Trophoblast cell (in vitro differentiated cells and primary cell): ENCODE results near the gene HOXB7.

Experiments used
- DNase-seq, 2 donors: peaks; one replicate each; pipeline ENCODE4 v3.0.0-alpha.2; 2016
- H2AFZ ChIP-seq: 2 replicates; pipeline ENCODE4 v1.6.1; 2013; ENCODE audit warnings: low read length, moderate library complexity, mild to moderate bottlenecking; ENCODE audit not compliant: insufficient read depth, poor library complexity
- H2AK5ac ChIP-seq: 2 replicates; pipeline ENCODE4 v1.6.1; 2013; ENCODE audit warnings: mild to moderate bottlenecking, low read length
- H2BK120ac ChIP-seq: 2 replicates; pipeline ENCODE4 v1.6.1; 2013; ENCODE audit warnings: low read length, mild to moderate bottlenecking, moderate library complexity; ENCODE audit not compliant: insufficient read depth, poor library complexity
- H2BK12ac ChIP-seq: 2 replicates; pipeline ENCODE4 v1.6.1; 2013; ENCODE audit warnings: mild to moderate bottlenecking, low read length, moderate library complexity
- H2BK5ac ChIP-seq: 2 replicates; pipeline ENCODE4 v1.6.1; 2013; ENCODE audit warnings: low read length, low read depth, moderate library complexity, mild to moderate bottlenecking; ENCODE audit not compliant: poor library complexity
- H3K14ac ChIP-seq: 2 replicates; pipeline ENCODE4 v1.6.1; 2013; ENCODE audit warnings: mild to moderate bottlenecking, low read length
- H3K18ac ChIP-seq: 2 replicates; pipeline ENCODE4 v1.6.1; 2013; ENCODE audit warnings: mild to moderate bottlenecking, low read length
- H3K23ac ChIP-seq: 2 replicates; pipeline ENCODE4 v1.6.1; 2013; ENCODE audit warnings: low read length
- H3K27ac ChIP-seq: 2 replicates; pipeline ENCODE4 v1.5.1; 2013; ENCODE audit warnings: low read depth, mild to moderate bottlenecking, inconsistent platforms, low read length, moderate library complexity
- H3K27me3 ChIP-seq: 2 replicates; pipeline ENCODE4 v1.6.1; 2013; ENCODE audit warnings: inconsistent platforms, mild to moderate bottlenecking, low read length, moderate library complexity; ENCODE audit not compliant: insufficient read depth
- H3K36me3 ChIP-seq, 2 experiments: 1 replicate in 1 of 2; 2 replicates in 1 of 2; pipeline ENCODE4 v1.6.1; 2013; ENCODE audit warnings: low read length in 2 of 2, mild to moderate bottlenecking in 2 of 2, moderate library complexity in 1 of 2; ENCODE audit not compliant: insufficient read depth in 2 of 2, control insufficient read depth in 1 of 2
- H3K4ac ChIP-seq: 2 replicates; pipeline ENCODE4 v1.6.1; 2013; ENCODE audit warnings: low read depth, mild to moderate bottlenecking, low read length, moderate library complexity
- H3K4me1 ChIP-seq, 2 experiments: 1 replicate in 1 of 2; 2 replicates in 1 of 2; pipeline ENCODE4 v1.6.1; 2013; ENCODE audit warnings: low read length in 2 of 2, mild to moderate bottlenecking in 2 of 2, moderate library complexity in 1 of 2; ENCODE audit not compliant: insufficient read depth in 2 of 2, control insufficient read depth in 1 of 2
- H3K4me2 ChIP-seq: 2 replicates; pipeline ENCODE4 v1.6.1; 2013; ENCODE audit warnings: inconsistent platforms, mild to moderate bottlenecking, low read length, moderate library complexity
- H3K4me3 ChIP-seq: 2 replicates; pipeline ENCODE4 v1.5.1; 2013; ENCODE audit warnings: mild to moderate bottlenecking, low read depth, low read length, inconsistent platforms
- H3K79me1 ChIP-seq: one replicate; pipeline ENCODE4 v1.6.1; 2013; ENCODE audit warnings: low read length
- H3K79me2 ChIP-seq: 2 replicates; pipeline ENCODE4 v1.6.1; 2013; ENCODE audit warnings: low read length, mild to moderate bottlenecking; ENCODE audit not compliant: control insufficient read depth, insufficient read depth, poor library complexity
- H3K9ac ChIP-seq: 2 replicates; pipeline ENCODE4 v1.6.1; 2013; ENCODE audit warnings: mild to moderate bottlenecking, low read length
- H3K9me3 ChIP-seq: 2 replicates; pipeline ENCODE4 v1.6.1; 2013; ENCODE audit warnings: low read depth, mild to moderate bottlenecking, control low read depth, inconsistent platforms, low read length; ENCODE audit not compliant: insufficient read depth
- H4K12ac ChIP-seq: 2 replicates; pipeline ENCODE4 v1.6.1; 2013; ENCODE audit warnings: low read depth, mild to moderate bottlenecking, low read length, moderate library complexity
- H4K8ac ChIP-seq: 2 replicates; pipeline ENCODE4 v1.6.1; 2013; ENCODE audit warnings: low read depth, mild to moderate bottlenecking, low read length, moderate library complexity
- H4K91ac ChIP-seq: one replicate; pipeline ENCODE4 v1.6.1; 2013; ENCODE audit warnings: low read depth, mild to moderate bottlenecking, low read length, moderate library complexity
- WGBS: extraction: QIAGEN DNeasy Blood & Tissue Kit; methylation state at CpG from one replicate; pipeline ENCODE4 v1.1.7; 2013; ENCODE audit warnings: missing lambda C conversion rate; ENCODE audit not compliant: insufficient read length, insufficient coverage; ENCODE audit errors: extremely low coverage; 5-methylcytosine and 5-hydroxymethylcytosine counted together

HOXB7 gene

DNA sequence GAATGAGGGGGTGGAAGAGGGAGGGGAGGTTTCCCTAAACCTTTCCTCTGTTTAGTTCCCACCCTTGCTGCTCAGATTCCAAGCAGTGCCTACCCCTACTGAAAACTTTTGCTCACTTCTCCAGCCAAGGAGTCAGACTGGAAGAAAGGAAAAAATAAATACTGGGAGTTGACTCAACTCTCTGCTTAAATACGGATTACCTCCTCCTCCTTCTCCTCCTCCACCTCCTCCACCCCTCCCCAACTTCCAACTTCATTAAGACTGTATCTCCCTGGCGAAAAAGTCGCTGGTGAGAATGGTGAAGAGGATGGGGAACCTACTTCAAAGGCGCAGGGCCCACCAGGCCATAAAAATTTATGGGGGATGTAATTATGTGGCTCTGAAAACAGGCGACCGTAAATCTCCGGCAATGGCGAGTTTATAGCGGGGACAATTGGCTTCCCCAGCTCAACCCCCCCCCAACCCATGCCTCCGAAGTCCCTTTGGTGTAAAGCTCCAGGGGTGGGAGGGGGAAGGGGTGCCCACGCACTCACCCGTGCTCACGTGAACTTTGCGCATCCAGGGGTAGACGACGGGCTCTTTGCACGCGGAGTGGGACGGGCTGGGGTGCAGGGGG lies 33.4 kb downstream of the HOXB7 start:
- DNase-seq, result no peak
- peak overlapping the region; percentile 34 for H4K8ac ChIP-seq
- H3K18ac ChIP-seq, result peak overlapping the region; percentile 69
- H3K27ac ChIP-seq, result peak overlapping the region; percentile 1
- H3K79me1 ChIP-seq, result peaks cover 21% of the 10 kb centered on the region
- peak overlapping the region; percentile 63 for H2AK5ac ChIP-seq
- no peak overlapping the region for H3K23ac ChIP-seq
- peak overlapping the region; percentile 50 for H2AFZ ChIP-seq
- peak overlapping the region; percentile 42 for H2BK5ac ChIP-seq
- H3K27me3 ChIP-seq, result no peaks in the 10 kb centered on the region
- H2BK120ac ChIP-seq, result peak overlapping the region; percentile 15
- H3K9me3 ChIP-seq, result no peaks in the 10 kb centered on the region
- H3K79me2 ChIP-seq, result peaks cover 10% of the 10 kb centered on the region
- H3K4me2 ChIP-seq, result peak overlapping the region; percentile 90
- H2BK12ac ChIP-seq, result peak overlapping the region; percentile 79
- H3K4ac ChIP-seq, result peak overlapping the region; percentile 24
- H3K4me1 ChIP-seq, result peaks cover 27 to 38% of the 10 kb centered on the region in 2 experiments
- H3K14ac ChIP-seq, result peak overlapping the region; percentile 52
- H4K91ac ChIP-seq, result peak overlapping the region; percentile 75
- peak overlapping the region; percentile 76 for H4K12ac ChIP-seq
- H3K4me3 ChIP-seq, result peak overlapping the region; percentile 72
- H3K9ac ChIP-seq, result peak overlapping the region; percentile 18
- no CpG with 5 or more reads among the region's 19 CpGs for WGBS
- H3K36me3 ChIP-seq, result peaks cover 5 to 6% of the 10 kb centered on the region in 2 experiments

DNA sequence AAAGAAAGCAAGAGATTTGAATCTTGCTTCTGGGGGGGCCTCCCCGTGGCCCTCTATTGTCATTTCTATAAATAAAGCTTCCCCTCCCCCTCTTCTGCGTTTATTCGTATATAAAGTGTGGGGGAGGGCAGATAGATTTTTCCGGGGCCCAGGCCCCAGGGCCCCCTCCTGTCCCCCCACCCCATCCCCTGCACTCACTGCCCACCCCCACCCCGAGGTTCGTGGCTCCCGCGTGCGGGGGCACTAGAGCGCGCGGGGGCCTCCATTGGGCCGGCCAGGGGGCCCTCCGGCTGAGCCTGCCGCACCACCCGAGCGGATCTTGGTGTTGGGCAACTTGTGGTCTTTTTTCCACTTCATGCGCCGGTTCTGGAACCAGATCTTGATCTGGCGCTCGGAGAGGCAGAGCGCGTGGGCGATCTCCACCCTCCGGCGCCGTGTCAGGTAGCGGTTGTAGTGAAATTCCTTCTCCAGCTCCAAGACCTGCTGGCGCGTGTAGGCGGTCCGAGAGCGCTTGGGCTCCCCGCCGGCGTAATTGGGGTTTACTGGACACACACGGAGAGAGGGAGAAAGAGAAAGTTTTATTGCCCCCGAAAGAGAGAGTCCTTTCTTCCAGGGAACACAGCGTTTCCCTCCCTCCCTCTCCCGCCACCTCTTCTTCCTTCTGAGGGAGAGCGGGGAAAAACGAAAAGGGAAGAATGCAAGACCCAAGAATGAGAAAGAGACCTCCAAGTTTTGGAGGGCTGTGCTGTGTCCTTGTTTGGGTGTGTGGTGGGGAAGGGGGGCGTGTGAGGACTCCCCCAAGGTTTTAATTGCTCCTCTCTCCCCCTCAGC lies 34.1 kb downstream of the HOXB7 start:
- Histone ChIP-seq H3K23ac (no peak overlapping the region), H4K91ac (peak overlapping the region; percentile 75), H3K4me2 (peak overlapping the region; percentile 90), H3K36me3 (peaks cover 5 to 6% of the 10 kb centered on the region in 2 experiments), H2AFZ (no peak overlapping the region), H3K9ac (no peak overlapping the region), H4K12ac (no peak overlapping the region), H2BK12ac (peak overlapping the region; percentile 79), H3K27ac (peak overlapping the region; percentile 1), H2BK5ac (peak overlapping the region; percentile 42), H3K79me2 (peaks cover 8% of the 10 kb centered on the region), H3K4me3 (no peak overlapping the region), H4K8ac (peak overlapping the region; percentile 26), H3K14ac (peak overlapping the region; percentile 35), H3K4ac (peak overlapping the region; percentile 24), H3K4me1 (peaks cover 23 to 39% of the 10 kb centered on the region in 2 experiments), H3K18ac (peak overlapping the region; percentile 37), H3K79me1 (peaks cover 15% of the 10 kb centered on the region), H2BK120ac (peak overlapping the region; percentile 15), H2AK5ac (peak overlapping the region; percentile 63), H3K9me3 (no peaks in the 10 kb centered on the region), H3K27me3 (no peaks in the 10 kb centered on the region)
- DNase-seq, result peak; percentile 36 to 46
- no CpG with 5 or more reads among the region's 43 CpGs for WGBS

GRCh38 chr17:48575673-48576478 lies 34.9 kb downstream of the HOXB7 start:
- H2BK12ac ChIP-seq, result no peak overlapping the region
- H3K27me3 ChIP-seq, result no peaks in the 10 kb centered on the region
- WGBS, result no CpG with 5 or more reads among the region's 22 CpGs
- H2AK5ac ChIP-seq, result no peak overlapping the region
- no peak overlapping the region for H3K23ac ChIP-seq
- H3K9me3 ChIP-seq, result no peaks in the 10 kb centered on the region
- H4K91ac ChIP-seq, result no peak overlapping the region
- H3K27ac ChIP-seq, result no peak overlapping the region
- no peak overlapping the region for H3K4me2 ChIP-seq
- no peak overlapping the region for H2AFZ ChIP-seq
- no peak for DNase-seq
- no peak overlapping the region for H3K14ac ChIP-seq
- no peak overlapping the region for H3K4ac ChIP-seq
- peaks cover 5 to 6% of the 10 kb centered on the region in 2 experiments for H3K36me3 ChIP-seq
- H4K8ac ChIP-seq, result no peak overlapping the region
- H4K12ac ChIP-seq, result no peak overlapping the region
- no peak overlapping the region for H3K9ac ChIP-seq
- H2BK5ac ChIP-seq, result no peak overlapping the region
- H3K18ac ChIP-seq, result no peak overlapping the region
- H3K79me2 ChIP-seq, result peaks cover 8% of the 10 kb centered on the region
- H2BK120ac ChIP-seq, result no peak overlapping the region
- peaks cover 26 to 42% of the 10 kb centered on the region in 2 experiments for H3K4me1 ChIP-seq
- no peak overlapping the region for H3K4me3 ChIP-seq
- H3K79me1 ChIP-seq, result peaks cover 21% of the 10 kb centered on the region

GRCh38 chr17:48575066-48575582 lies 35.7 kb downstream of the HOXB7 start:
- Histone ChIP-seq H3K27me3 (no peaks in the 10 kb centered on the region), H3K4me3 (no peak overlapping the region), H3K9me3 (no peaks in the 10 kb centered on the region), H4K12ac (no peak overlapping the region), H3K4ac (no peak overlapping the region), H3K79me2 (peaks cover 8% of the 10 kb centered on the region), H4K91ac (no peak overlapping the region), H3K4me1 (peaks cover 31 to 48% of the 10 kb centered on the region in 2 experiments), H4K8ac (no peak overlapping the region), H2BK5ac (no peak overlapping the region), H2AFZ (no peak overlapping the region), H3K4me2 (no peak overlapping the region), H3K27ac (no peak overlapping the region), H3K14ac (no peak overlapping the region), H2BK12ac (no peak overlapping the region), H2BK120ac (no peak overlapping the region), H3K18ac (no peak overlapping the region), H3K9ac (no peak overlapping the region), H2AK5ac (no peak overlapping the region), H3K36me3 (peaks cover 5 to 6% of the 10 kb centered on the region in 2 experiments), H3K23ac (no peak overlapping the region), H3K79me1 (peaks cover 25% of the 10 kb centered on the region)
- DNase-seq, result no peak
- WGBS, result no CpG with 5 or more reads among the region's 7 CpGs
